AML-193 (cell line): Measurements from ENCODE around the gene DDR2.

Experiments
- DNase-seq, 2 experiments: peaks; one replicate each; lab custom pipeline; 2025; lab: John Stamatoyannopoulos, UW

DDR2 gene

DNA sequence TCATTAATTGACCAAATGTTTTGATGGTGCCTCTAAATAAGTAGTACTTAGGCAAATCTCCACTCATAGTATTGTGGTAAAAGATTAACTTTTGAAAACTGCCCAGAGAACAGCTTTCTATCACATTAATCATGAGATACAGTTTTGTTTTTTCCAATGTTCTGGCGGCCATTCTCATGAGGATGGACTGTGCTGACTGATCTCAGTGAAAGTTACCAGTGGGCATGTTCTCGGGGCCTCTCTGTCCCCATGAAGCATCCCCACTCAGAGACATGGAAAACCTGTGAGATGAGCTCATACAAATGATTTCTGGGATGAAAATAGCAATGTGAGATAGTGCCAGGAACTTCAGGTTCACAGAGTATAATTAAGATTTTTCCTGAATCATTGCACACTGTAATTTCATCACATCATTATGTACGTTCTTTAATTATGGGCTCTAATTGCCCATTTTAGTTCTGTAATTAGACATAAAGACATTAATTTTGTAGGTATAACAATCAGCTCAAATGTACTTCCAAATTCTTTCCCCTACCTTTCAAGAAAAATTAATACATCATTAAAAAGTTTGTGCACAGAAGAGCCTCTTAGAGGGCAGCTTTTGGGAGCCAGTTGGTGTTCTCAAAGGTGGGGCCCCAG, 40.5 kb downstream of the DDR2 start:
- DNase-seq = no peak

DNA sequence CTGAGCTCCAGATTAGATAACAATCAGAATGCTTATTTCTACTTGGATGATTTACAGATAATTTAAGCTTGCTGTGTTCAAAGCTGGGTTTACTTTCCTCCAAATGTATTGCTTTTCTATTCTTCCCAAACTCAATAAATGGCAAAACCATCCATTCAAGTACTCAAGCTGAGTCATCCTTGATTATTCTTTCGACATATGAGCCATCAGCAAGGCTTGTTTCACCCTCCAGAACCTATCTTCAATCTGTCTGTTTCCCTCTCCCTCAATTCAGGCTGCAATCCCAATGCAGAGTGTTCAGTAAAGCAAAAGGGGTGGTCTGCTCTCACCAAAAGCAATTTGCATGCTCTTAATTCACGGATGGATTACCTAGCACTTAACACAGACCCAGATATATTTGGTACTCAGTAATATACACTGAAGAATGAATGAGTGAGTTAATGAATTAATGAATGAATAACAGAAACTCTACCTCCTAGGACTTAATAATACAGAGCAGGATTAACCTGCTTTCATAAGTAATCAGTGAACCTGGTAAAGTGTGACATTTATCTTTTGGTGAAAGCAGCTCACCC, 41.9 kb downstream of the DDR2 start:
- DNase-seq = no peak

DNA sequence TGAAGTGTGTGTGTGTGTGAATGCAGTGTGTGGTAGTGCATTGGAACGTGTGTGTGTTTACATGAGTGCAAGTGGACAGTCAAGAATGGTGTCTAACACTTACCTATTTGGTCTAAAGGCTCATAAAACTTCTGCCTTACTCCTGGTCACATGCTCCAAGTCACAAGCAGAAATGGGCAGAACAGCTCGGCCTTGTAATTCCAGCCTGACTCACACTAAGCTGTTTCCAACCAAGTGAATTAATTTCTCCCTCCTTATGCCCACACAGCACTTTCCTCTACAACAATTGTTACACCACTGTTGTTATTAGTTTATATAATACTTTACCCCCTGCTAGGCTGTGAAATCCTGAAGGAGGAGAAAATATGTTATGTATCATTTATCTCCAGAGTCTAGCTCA, 43.8 kb downstream of the DDR2 start:
- no peak for DNase-seq

DNA sequence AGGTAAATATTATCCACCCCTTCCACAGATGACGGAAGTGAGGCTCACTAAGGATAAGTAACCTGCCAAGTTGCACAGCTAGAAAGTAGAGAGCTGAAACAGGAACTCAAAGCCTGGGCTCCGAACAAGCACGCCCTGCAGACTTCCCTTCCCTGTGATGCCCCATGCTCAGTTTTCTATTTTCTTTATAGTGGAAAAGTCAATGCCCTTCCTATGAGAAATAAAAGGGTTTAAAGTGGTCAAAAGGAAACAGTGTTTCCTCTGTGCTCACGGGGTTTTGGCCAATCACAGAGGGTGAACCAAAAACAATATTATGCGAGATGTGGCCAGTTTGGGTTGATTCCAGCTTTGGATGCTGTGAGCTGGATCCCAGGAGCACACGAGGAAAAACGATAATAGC, 44.5 kb downstream of the DDR2 start:
- no peak for DNase-seq

DNA sequence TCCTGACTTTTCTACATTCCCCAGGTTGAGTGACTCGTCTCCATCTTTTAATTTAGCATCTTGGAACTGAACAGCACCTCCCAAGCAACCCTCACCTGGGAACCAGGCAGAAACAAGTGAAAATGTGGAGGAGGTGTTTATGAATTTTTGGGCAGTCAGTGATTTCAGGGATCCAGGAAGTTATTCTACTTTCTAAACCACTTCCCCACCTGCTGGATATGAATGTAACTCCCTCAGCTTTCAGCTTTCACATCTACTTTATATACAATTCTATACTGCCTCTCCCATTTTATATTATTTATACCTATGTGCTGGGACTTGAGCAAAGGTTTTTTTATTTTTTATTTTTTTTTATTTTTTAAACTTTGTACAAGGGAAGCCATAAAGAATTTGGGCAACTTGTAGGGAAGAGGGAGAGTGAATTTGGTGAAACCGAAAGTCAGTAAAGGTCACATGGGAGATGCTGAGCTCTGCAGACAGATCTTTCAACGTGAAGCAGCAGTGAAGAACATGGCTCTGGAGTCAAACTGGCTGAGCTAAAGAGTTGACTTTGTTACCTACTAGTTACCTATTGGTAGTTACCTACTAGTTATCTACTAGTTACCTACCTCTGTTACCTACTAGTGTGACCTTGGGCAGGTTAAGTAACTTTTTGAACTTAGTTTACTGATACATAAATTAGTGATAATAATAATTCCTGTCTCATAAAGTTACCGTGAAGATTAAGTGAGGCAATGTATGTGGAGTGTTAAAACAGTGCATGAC, 45.5 kb downstream of the DDR2 start:
- no peak for DNase-seq

DNA sequence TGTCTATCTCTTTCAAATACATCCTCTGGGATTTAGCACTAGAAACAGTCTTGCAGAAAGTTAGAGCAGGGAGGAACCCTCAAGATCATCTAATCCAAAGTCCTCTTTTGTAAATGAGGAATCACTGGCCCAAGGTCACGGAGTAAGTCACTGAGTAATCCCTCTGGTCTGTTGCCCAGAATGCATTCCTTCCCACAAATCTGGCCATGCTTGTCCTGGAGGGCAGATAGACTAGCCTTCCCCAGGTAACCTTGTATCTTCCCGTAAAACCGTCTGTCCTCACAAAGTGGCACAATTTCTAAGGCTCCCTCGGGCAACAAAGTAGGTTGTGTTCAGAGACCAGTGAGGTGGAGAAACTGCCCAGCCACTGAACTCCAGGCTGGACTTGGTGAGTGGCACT, 46.2 kb downstream of the DDR2 start:
- no peak for DNase-seq

DNA sequence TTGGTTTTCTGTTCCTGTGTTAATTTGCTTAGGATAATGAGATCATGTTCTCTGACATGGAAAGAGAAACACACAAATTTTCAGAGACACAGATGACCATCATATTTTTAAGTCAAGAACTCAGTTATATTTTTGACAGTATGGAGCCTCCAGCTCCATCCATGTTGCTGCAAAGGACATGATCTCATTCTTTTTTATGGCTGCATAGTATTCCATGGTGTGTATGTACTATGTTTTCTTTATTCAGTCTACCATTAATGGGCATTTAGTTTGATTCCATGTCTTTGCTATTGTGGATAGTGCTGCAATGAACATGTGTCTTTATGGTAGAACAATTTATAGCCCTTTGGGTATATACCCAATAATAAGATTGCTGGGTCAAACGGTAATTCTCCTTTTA, 47.0 kb downstream of the DDR2 start:
- DNase-seq = no peak

DNA sequence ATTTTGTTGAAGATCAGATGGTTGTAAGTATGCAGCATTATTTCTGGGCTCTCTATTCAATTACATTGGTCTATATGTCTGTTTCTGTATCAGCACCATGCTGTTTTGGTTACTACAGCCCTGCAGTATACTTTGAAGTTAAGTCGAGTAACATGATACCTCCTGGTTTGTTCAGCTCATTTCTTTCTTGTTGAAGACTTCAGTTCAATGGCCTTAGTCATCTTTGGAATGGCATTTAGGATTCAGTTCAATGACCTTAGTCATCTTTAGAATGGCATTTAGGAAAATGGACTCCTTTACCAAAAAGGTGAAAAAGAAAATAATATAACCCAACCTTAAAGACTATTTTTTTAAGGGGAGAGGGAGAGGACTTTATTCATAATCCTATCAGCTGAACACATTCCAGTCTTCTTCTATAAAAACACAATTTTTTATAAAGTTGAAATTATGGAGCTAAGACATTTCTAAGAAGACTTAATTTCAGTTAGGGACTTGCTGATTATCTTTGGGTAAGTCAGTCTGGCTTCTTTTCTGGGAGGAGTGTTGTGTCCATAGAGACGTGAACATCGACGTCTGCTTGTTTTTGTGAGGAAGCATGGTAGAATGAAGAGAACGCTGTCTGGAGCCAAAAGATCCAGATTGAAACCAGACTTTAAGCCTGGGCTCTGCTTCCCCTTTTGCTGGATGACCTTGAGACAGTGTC, 48.3 kb downstream of the DDR2 start:
- DNase-seq = no peak

DNA sequence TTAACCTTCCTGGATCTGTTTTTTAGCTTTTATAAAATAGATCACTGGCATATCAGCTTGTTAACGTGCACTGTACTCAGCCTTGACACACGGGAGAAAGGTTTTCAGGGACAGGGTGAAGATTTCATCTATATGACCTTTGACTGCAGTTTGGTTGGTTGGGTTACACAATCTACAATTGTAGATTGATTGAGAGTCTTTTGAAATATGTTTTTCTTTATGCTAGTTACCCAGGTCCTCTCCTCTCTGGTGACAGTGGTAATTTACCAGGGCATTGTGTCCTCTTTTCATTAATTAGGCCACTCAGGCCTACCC, 48.8 kb downstream of the DDR2 start:
- no peak for DNase-seq

DNA sequence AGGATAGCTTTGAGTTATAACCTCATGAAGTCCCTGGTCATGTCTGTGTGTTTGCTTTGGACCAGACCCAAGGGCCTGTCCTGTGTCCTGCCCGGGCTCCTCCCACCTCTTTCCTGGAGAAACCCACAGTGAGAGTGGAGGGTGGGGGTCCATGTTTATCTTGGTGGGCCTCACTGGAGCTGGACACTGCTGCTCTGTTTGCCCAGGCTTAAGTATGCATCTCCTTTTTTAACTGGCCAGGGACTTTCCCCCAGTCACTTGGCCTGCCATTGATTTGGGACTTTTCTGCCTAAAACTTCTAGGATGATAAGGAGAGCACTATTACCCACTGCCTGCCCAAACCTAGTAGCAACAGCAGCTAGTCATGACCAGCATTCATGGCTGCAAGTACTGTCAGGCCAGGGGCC, 49.8 kb downstream of the DDR2 start:
- no peak for DNase-seq

DNA sequence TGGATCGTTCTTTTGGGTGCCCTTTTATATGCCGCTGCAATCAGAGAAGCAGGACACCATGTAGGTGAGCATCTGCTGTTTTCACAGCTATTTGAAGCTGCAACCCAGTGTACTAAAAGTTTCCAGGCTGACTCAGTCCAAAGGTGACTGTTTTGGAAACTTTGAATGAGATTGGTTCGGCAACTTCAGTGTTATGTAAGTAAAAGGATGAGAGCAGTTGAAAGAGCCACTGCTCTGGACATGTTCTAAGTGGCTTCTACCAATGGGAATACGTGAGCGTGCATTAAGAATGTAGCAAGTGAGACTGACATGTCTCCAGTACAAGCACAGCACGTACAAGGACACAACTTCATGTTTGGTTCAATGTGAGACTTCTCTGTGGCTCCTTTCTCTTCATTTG, 55.6 kb downstream of the DDR2 start:
- DNase-seq = no peak

DNA sequence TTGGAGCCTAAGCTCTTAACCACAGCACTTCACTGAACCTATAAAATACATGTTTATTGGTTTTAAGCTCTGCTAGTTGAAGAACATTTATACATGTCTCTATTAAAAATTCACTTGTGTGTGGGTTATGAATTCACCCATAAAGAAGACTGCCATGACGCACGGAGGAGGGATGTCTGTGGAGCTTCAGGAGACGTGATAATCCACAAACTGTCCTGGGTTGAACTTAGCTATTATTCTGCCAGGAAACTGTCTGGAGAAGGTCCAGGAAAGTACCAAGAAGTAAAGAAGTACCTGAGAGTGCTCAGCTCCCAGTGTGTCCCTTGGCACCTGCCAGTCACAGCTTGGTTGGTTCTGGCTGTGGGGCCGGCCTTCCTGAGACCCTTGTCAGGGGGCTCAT, 56.3 kb downstream of the DDR2 start:
- no peak for DNase-seq

DNA sequence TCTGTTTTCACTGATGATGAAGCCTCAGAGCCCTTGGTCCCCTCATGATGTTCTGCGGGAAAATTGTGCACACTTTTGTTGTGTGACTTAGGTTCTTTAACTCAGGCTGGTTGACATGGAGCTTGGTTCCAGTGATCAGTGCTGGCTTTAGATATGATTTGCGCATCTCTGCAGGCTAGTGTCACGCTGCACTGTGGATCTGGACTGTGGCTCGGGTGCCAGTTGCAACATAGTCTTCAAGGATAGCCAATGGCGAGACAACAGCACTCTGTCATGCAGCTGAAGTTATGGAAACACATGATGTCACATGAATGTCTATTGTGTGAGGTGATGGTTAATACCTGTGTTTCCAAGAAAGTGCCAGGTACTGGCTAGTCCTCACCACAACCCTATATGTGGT, 56.7 kb downstream of the DDR2 start:
- no peak for DNase-seq

DNA sequence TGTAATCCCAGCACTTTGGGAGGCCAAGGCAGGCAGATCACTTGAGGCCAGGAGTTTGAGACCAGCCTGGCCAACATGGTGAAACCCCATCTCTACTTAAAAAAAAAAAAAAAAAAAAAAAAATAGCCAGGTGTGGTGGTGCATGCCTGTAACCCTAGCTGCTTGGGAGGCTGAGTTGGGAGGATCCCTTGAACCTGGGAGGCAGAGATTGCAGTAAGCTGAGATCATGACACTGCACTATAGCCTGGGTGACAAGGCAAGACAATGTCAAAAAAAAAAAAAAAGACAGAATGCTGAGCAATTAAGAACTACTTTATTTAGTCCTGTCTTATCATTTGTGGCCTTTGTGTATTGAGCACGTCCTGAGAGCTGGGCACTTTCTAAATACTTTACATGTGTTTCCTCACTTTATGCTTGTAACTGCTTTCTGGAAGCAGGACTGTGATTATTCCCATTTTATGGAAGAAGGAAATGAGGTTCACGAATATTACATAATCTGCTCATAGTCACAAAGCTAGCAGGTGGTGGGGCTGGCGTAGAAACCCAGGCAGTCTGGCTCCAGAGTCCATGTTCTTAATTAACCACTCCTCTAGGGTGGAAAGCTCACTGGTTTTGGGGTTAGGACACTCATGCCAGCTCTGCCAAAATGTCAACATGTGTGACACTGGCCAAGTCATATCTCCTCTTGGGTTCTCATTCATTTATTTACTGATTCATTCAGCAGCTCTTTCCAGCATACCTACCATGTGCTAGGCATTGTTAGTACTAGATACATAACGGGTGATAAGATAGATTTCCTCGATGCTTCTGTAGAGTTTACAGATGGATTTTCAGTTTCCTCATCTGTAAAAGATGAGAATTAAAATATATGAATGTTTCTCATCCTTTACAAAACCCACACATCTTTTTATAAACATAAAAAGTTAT, 57.7 kb downstream of the DDR2 start:
- no peak for DNase-seq

DNA sequence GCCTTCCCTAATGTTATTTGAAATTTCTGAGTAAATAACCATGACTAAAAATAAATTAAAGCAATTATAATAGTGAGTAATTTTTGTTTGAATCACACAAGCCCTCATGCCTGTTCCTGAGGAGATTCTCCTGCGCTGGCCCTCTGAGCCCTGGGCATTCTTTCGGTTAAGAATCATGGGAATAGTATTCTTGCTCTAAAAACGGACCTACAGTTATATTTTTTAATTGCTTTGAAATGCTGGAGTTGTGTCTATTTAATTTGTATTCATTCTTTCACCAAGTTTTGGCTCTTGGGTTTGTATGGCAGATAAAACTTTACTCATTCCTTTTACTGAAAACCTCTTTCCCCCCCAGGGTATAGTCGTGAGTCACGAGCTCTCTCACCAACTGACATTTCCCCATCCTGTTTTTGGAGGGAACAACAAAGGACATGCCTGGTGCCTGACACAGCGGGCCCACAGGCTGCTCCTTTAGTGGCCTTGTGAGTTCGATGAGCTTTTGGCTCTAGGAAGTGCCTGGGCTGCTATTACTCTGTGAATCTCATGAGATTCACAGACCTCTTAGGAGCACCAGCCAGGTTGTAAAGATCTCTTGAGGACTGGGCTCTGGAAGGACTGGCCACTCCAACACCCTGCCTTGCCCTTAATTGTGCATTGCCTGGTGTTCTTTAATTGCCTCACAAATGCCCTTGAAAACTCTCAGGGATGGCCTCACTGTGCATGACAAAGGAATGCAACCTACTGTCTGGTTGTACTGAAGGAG, 58.6 kb downstream of the DDR2 start:
- DNase-seq = no peak

DNA sequence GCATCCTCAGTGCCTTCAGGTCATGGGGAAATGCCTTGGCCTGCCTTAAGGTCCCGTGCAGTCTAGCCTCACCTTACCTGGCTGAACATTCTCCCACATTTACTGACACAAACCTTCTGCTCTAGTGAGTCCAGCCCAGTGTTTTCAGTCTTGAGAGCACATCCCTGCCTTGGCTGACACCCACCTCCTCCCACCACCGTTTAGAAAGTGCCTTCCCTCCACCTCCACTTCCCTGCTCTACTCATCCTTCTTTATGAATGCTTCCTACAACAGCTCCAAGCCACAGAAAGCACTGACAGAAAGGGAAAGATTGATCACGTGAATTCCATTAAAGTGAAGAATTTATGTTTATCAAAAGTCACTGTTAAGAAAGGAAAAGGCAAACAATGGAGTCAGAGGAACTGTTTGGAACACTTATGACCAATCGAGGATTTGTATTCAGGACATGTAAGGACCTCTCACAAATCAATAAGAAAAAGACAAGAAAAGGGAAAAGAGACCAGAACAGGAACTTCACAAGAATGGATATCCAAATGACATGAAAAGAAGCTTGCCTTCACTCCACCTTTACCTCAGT, 59.8 kb downstream of the DDR2 start:
- no peak for DNase-seq

DNA sequence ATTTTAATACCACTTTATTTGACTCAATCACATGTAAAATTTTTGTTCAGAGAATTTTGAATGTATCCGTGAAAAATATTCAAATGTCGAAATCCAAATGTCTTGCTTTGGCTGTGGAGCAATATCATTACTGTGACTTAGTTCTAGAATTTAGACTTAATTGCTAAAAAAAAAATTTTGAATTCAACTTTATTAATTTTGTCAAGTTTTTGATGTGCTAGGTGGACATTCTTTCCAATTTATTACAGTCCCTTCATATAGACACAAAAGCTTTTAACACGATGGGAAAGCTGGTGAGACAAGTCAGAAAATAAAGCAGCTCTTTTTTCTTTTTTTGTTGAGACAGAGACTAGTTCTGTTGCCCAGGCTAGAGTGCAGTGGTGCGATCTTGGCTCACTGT, 62.6 kb downstream of the DDR2 start:
- no peak for DNase-seq

DNA sequence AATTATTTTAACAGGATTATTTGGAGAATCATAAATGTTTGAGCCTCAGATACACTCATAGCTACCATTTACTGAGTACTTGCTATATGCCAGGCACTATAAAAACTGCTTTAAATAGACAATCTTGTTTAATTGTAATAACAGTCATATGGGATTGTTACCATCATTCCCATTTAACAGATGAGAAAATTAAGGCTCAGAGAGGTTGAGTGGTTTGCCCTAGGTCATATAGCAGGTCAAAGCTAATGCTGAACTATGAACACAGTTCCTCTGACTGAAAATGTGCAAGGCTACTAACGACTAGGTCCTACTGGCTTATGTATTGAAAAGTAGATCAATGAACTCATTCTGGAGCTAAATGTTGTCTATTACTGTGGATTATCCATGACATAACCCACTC, 63.4 kb downstream of the DDR2 start:
- DNase-seq = no peak

DNA sequence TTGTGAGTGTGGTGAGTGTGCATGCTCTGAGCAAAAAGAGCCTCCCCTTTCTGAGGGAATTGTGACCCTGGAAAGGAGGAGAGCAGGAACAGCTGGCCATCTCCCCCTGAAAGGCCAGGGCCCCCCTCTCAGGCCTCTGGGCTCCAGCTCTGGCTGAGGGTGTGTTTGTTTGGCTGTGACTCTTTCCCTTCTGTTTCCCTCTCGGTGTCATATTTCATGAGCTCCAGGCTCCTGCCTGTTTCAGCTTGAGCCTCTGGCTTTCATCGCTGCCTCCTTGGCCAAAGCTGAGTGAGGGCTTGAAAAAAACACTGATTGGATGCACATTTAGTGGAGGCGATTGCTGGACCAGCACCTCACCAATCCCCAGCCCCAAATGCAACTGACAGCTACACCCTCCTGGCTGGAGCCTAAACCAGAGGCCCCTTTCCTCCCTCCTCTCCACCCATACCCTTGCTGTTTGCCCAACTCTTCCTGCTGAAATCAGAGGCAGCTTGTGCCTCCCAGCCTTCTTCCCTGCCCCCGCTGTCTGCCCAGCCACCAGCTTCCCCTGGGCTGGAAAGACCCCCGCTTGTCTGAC, 64.1 kb downstream of the DDR2 start:
- no peak for DNase-seq

DNA sequence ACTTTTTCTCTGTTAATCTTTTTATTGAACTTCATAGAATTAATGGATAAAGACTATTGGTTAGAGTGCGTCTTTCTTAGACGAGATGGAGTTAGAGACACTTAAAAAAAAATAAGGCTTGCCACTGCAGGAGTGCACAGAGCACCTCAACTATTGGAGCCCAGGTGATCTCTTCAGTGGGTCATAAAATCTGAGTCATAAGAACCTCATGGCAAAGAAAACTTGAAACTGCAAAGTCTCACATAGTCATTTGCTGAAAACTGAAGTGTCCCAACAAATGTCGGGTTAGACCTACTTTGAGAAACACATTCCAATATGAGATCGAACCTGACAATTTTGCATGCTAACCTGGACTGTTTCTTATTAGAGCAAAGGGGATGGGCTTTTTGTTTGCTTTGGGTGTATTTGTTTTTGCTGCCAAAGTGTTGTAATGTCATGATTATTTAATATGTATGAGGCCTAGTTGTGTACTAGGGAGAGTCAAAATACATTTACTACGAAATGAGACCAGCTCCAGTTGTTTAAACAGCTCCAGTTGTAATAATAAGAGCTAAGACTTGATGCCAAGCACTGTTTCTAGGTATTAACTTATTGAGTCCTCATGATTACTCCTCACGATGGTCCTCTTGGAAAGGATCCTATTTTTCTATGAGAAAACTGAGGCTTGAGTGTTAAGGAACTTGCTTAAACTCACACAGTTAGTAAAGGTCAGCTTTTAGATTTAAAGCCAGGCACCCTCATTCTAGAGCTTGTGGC, 65.1 kb downstream of the DDR2 start:
- DNase-seq = no peak
